H1 (cell line): Measurements from ENCODE around the gene DCAF6.

Source experiments
- CHD2 ChIP-seq: IDR thresholded peaks from 2 replicates; pipeline ENCODE4 v1.6.1; 2012; ENCODE audit warnings: low read length, improper control_type of control experiment
- CREB1 ChIP-seq: IDR thresholded peaks from 2 replicates; pipeline ENCODE4 v1.6.1; 2012; ENCODE audit warnings: inconsistent platforms
- CTCF ChIP-seq, 3 experiments: IDR thresholded peaks; 1 replicate in 2 of 3; 2 replicates in 1 of 3; pipeline versions ENCODE4 v1.5.1 to v1.6.1; 2011; ENCODE audit warnings: low read length in 3 of 3, mild to moderate bottlenecking in 3 of 3, inconsistent platforms in 2 of 3, low read depth in 1 of 3, moderate library complexity in 1 of 3; ENCODE audit not compliant: insufficient read depth in 1 of 3; ENCODE audit errors: control extremely low read depth in 1 of 3
- EGR1 ChIP-seq: IDR thresholded peaks from 2 replicates; pipeline ENCODE4 v1.6.1; 2011; ENCODE audit warnings: low read depth, low read length, borderline replicate concordance
- EP300 ChIP-seq, 2 experiments: IDR thresholded peaks; 1 replicate in 1 of 2; 2 replicates in 1 of 2; pipeline ENCODE4 v1.6.1; 2011 to 2012; ENCODE audit warnings: low read depth in 2 of 2, low read length in 2 of 2, mild to moderate bottlenecking in 2 of 2, borderline replicate concordance in 1 of 2, inconsistent platforms in 1 of 2, moderate library complexity in 1 of 2
- EZH2 ChIP-seq: fragments of 200-600 bp; sonication (generic); IDR thresholded peaks from 2 replicates; pipeline ENCODE4 v1.7.1; 2012; ENCODE audit warnings: low read depth, mild to moderate bottlenecking, moderate library complexity, low read length, inconsistent platforms; ENCODE audit not compliant: severe bottlenecking
- GABPA ChIP-seq: IDR thresholded peaks from 2 replicates; pipeline ENCODE4 v1.6.1; 2011; ENCODE audit warnings: mild to moderate bottlenecking, low read length, moderate library complexity, borderline replicate concordance; ENCODE audit not compliant: insufficient read depth
- MAFK ChIP-seq: IDR thresholded peaks from 2 replicates; pipeline ENCODE4 v1.6.1; 2012; ENCODE audit warnings: low read depth, mild to moderate bottlenecking, improper control_type of control experiment, low read length
- POLR2A ChIP-seq, 2 experiments: IDR thresholded peaks; 1 replicate in 1 of 2; 2 replicates in 1 of 2; pipeline ENCODE4 v1.6.1; 2011; ENCODE audit warnings: low read depth in 2 of 2, low read length in 2 of 2, mild to moderate bottlenecking in 2 of 2; ENCODE audit errors: control extremely low read depth in 1 of 2
- POLR2AphosphoS5 ChIP-seq: IDR thresholded peaks from 2 replicates; pipeline ENCODE4 v1.6.1; 2011; ENCODE audit warnings: low read depth, low read length
- SIN3A ChIP-seq, 2 experiments: IDR thresholded peaks in 1 of 2; conservative IDR thresholded peaks in 1 of 2; 2 replicates each; pipeline ENCODE4 v1.6.1; 2011 to 2012; ENCODE audit warnings: low read length in 2 of 2, improper control_type of control experiment in 1 of 2, low read depth in 1 of 2, mild to moderate bottlenecking in 1 of 2
- SP1 ChIP-seq: IDR thresholded peaks from 2 replicates; pipeline ENCODE4 v1.6.1; 2011; ENCODE audit warnings: low read depth, low read length
- YY1 ChIP-seq: IDR thresholded peaks from 2 replicates; pipeline ENCODE4 v1.6.1; 2011; ENCODE audit warnings: low read depth, mild to moderate bottlenecking, low read length

DNA sequence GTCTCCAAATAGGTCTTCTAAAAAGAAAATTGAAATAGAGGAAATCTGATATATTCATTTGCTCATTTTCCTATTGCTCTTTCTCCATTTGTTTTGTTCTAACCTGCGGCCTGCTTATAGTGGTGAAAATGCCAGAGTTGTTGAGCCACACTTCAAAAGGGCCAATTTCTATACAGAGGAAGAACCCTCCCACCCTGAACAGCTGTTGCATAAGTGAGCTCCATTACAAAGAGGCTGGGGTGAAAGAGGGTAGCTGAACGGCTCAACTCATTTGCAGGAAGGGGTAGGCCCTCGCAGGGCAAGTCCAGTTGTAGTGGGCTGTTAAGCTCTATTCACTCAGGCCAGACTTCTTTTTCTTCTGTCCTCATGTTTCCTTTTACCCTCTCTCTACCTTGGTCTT lies 31.3 kb upstream of the DCAF6 start:
- TF ChIP-seq SIN3A (conservative IDR thresholded peaks at IDR 0.05 in 1 of 2, IDR thresholded peaks at IDR 0.05 in 1 of 2; ENCODE audit: low read depth in 1 of 2, low read length in 2 of 2) = no peak
- TF ChIP-seq CHD2 = no peak
- TF ChIP-seq CTCF (IDR thresholded peaks at IDR 0.05; ENCODE audit: control extremely low read depth in 1 of 3, insufficient read depth in 1 of 3, low read depth in 1 of 3, low read length in 3 of 3) = no peak
- no peak for TF ChIP-seq POLR2AphosphoS5
- no peak for TF ChIP-seq YY1
- no peak for TF ChIP-seq POLR2A (IDR thresholded peaks at IDR 0.05; ENCODE audit: control extremely low read depth in 1 of 2, low read depth in 2 of 2, low read length in 2 of 2)
- TF ChIP-seq GABPA = no peak
- no peak for TF ChIP-seq SP1
- no peak for TF ChIP-seq EGR1
- TF ChIP-seq CREB1 = no peak
- TF ChIP-seq EP300 (IDR thresholded peaks at IDR 0.05; ENCODE audit: borderline replicate concordance in 1 of 2, low read depth in 2 of 2, low read length in 2 of 2) = no peak
- no peak for TF ChIP-seq EZH2
- no peak for TF ChIP-seq MAFK
